Activated B cell treated with CpG ODN at 0.5 μM for 24 hours (primary cell): ENCODE data around the gene UBQLN4. TPM values are rescaled to one million over a fixed set of nuclear protein-coding genes. Genes with fewer than 3 reads are reported as not detected.

Experiments
- ATAC-seq: fragments of 200-7000 bp; cut with Tn5 transposase; one replicate; pipeline ENCODE4 v1.10.0; 2021; ENCODE audit warnings: low read depth, mild to moderate bottlenecking, moderate library complexity
- CTCF ChIA-PET: fragments of 350-600 bp; sonication (Branson Sonifier 250); formaldehyde crosslinking; loops from one replicate; lab custom pipeline; 2021; ENCODE audit warnings: antibody characterized with exemption; lab: Charles Lee
- POLR2A ChIA-PET: fragments of 350-600 bp; sonication (Branson Sonifier 250); formaldehyde crosslinking; loops from one replicate; lab custom pipeline; 2021; ENCODE audit warnings: antibody characterized with exemption; lab: Charles Lee
- DNase-seq: peaks from one replicate; pipeline ENCODE4 v3.0.0; 2022
- H3K27ac Mint-ChIP-seq: one replicate; pipeline ENCODE4 v1.8.0; 2020; ENCODE audit warnings: mixed read lengths
- H3K27me3 Mint-ChIP-seq: one replicate; pipeline ENCODE4 v1.8.0; 2021; ENCODE audit warnings: mixed read lengths
- H3K36me3 Mint-ChIP-seq: one replicate; pipeline ENCODE4 v1.8.0; 2021; ENCODE audit warnings: low read depth, mixed read lengths
- H3K4me1 Mint-ChIP-seq: one replicate; pipeline ENCODE4 v1.8.0; 2021; ENCODE audit warnings: mixed read lengths
- H3K4me3 Mint-ChIP-seq: one replicate; pipeline ENCODE4 v1.8.0; 2020; ENCODE audit warnings: mild to moderate bottlenecking, mixed read lengths
- H3K9me3 Mint-ChIP-seq: one replicate; pipeline ENCODE4 v1.8.0; 2020; ENCODE audit warnings: mixed read lengths
- intact Hi-C: fragments of 100-400 bp; cut with micrococcal nuclease; formaldehyde crosslinking; loops from one replicate; pipeline ENCODE4 v1.15.1; 2024
- total RNA-seq: library from RNA; stranded (reverse); gene quantifications from 2 replicates; pipeline ENCODE4 v1.2.3, GENCODE V29; 2022
- TF ChIP-seq, protein P1 (sequence below): fragments of 200-600 bp; IDR thresholded peaks from one replicate; pipeline ENCODE4 v1.8.0; 2022; ENCODE audit warnings: antibody characterized with exemption, mild to moderate bottlenecking

Gene UBQLN4
- total RNA-seq, 1 donor from 2014 or later: 28.1 TPM

DNA sequence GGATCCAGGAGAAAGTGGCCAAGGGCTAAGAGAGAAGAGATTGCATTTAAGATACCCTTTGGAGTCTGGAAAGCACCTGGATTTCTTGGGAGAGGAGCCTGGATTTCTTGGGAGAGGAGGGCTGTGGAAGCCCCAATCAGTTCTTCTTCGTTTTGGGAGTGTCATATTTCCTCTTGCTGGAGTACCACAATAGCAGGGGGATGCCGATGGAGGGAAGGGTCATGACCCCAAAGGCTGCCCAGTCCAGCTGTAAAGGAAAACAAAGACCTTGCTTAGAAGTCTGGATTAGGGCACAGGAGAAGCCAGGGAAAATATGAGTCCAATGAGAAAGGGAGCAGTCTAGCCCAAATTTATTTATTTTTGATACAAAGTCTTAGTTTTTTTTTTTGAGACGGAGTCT lies 44.2 kb downstream of the UBQLN4 start:
- ChIA-PET CTCF (interaction anchor here (0.6 kb wide), 1 partner anchor 611 kb away, joined by 3 read pairs; no protein-coding TSS in a partner anchor), POLR2A (no interaction called here)
- H3K27ac Mint-ChIP-seq: no peak overlapping the region
- no peaks in the 10 kb centered on the region for H3K9me3 Mint-ChIP-seq
- peaks cover 23% of the 10 kb centered on the region for H3K4me1 Mint-ChIP-seq
- DNase-seq (no peak), ATAC-seq (no peak)
- intact Hi-C loops: no loop called here
- TF ChIP-seq, protein P1, sequence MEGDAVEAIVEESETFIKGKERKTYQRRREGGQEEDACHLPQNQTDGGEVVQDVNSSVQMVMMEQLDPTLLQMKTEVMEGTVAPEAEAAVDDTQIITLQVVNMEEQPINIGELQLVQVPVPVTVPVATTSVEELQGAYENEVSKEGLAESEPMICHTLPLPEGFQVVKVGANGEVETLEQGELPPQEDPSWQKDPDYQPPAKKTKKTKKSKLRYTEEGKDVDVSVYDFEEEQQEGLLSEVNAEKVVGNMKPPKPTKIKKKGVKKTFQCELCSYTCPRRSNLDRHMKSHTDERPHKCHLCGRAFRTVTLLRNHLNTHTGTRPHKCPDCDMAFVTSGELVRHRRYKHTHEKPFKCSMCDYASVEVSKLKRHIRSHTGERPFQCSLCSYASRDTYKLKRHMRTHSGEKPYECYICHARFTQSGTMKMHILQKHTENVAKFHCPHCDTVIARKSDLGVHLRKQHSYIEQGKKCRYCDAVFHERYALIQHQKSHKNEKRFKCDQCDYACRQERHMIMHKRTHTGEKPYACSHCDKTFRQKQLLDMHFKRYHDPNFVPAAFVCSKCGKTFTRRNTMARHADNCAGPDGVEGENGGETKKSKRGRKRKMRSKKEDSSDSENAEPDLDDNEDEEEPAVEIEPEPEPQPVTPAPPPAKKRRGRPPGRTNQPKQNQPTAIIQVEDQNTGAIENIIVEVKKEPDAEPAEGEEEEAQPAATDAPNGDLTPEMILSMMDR: no peak
- peaks cover 65% of the 10 kb centered on the region for H3K36me3 Mint-ChIP-seq
- H3K4me3 Mint-ChIP-seq: no peak overlapping the region
- H3K27me3 Mint-ChIP-seq: no peaks in the 10 kb centered on the region

DNA sequence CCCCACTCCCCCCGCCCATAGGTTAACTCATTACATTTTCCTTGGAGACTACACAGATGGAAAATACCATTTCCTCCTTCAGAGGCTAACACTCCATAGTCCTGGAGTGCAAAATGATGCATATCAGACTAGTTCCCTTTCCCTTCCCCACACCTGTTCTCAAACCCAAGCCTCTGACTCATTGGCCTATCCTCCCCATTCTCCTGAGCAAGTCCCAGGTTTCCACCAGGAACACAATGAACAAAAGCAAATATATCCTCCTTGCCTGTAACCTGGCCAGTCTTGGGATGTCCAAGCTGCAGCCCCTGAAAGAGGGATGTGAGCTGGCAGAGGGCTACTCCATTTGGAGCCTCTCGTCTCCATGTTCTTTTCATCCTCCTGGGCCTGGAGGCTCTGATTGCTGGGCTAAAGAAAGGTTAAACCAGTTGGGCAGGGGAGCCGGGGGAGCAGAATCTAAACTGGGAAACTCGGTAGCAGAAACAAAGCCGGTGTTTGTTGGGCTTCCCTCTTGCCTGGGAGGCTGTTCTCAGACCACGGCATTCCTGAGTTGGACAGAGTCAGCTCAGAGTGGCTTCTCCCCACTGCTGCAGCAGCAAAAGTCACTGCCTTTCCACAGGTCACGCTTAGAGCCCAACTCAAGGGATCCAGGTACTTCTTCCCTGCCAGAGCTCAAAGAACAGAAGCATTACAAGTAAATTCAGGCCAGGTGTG lies 46.8 kb downstream of the UBQLN4 start:
- CTCF ChIA-PET: no interaction called here
- H3K27me3 Mint-ChIP-seq: no peaks in the 10 kb centered on the region
- DNase-seq: no peak
- no peak for ATAC-seq
- intact Hi-C loops: no loop called here
- H3K9me3 Mint-ChIP-seq: no peaks in the 10 kb centered on the region
- peaks cover 41% of the 10 kb centered on the region for H3K36me3 Mint-ChIP-seq
- TF ChIP-seq, protein P1: no peak
- peaks cover 4% of the 10 kb centered on the region for H3K4me1 Mint-ChIP-seq
- POLR2A ChIA-PET: interaction anchor here (0.6 kb wide), 1 partner anchor 53 kb away, joined by 4 read pairs; no protein-coding TSS in a partner anchor
- no peak overlapping the region for H3K4me3 Mint-ChIP-seq
- no peak overlapping the region for H3K27ac Mint-ChIP-seq

DNA sequence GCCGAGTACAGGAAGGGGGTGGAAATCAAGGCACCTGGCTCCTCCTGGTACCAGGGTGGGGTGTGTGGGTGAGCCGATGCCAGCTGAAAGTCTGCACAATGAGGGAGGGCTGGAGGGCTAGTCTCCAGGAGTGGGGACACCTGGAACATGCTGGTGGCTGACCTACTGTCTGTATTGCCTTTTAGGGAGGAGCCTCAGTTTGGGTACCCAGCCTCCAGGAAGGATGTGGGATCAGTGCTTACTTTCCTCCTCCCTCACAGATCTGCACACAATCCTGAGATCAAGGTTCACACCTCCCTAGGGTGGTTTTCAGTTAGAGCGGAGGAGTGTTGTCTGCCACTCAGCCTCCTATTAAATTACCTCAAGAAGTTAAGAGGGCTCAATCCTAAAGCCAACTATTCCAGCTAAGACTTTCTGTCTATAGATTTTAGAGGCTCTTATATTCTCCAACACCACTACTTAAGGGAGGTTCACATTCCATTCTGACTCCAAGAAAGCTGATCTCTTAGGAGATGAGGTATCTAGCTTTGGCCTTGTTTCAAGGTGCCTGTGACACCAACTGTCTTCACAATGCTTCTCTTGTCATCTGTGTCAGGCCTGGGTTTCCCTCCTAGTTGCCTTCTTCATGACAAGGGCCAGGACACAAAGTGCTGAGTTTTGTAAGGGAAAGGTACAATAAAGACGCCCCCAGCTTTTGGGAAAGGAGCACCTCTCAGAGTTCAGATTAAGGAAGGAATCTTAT lies 48.6 kb downstream of the UBQLN4 start:
- TF ChIP-seq, protein P1: no peak
- H3K9me3 Mint-ChIP-seq: no peaks in the 10 kb centered on the region
- DNase-seq: no peak
- H3K36me3 Mint-ChIP-seq: peaks cover 25% of the 10 kb centered on the region
- no peak overlapping the region for H3K27ac Mint-ChIP-seq
- no peaks in the 10 kb centered on the region for H3K4me1 Mint-ChIP-seq
- no peaks in the 10 kb centered on the region for H3K27me3 Mint-ChIP-seq
- no peak overlapping the region for H3K4me3 Mint-ChIP-seq
- intact Hi-C loops: no loop called here
- ChIA-PET CTCF (no interaction called here), POLR2A (no interaction called here)
- ATAC-seq: no peak

DNA sequence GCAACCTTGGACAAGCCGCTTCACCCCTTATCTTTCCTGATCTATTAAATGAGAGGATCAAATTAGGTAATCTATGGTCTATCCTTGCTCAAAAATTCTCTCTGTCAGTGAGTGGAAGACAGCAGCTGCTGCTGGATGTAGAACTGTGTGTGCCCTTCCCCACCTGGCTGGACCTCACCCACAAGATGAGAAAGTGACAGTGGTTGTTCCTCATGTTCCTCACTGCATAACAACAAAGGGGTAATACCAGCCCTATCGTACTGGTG lies 49.7 kb downstream of the UBQLN4 start:
- no peak overlapping the region for H3K27ac Mint-ChIP-seq
- no peak overlapping the region for H3K4me3 Mint-ChIP-seq

More for the DNA sequence above, 49.7 kb downstream of the UBQLN4 start:
- no peak for DNase-seq
- intact Hi-C loops: no loop called here
- TF ChIP-seq, protein P1: no peak
- ChIA-PET POLR2A (no interaction called here), CTCF (interaction anchor here (0.9 kb wide), 2 partner anchors 14 to 66 kb away, joined by 3 to 5 read pairs; no protein-coding TSS in a partner anchor)
- Mint-ChIP-seq H3K36me3 (peaks cover 15% of the 10 kb centered on the region), H3K4me1 (no peaks in the 10 kb centered on the region), H3K9me3 (no peaks in the 10 kb centered on the region), H3K27me3 (no peaks in the 10 kb centered on the region)
- no peak for ATAC-seq
